Endothelial cell of umbilical vein (primary cell): ENCODE data around the gene HSCB. TPM values are rescaled to one million over a fixed set of nuclear protein-coding genes. Genes with fewer than 3 reads are reported as not detected.

Source experiments
- BruUV-seq: library from RNA; stranded (reverse); fragments of 400-500 nt; replicated peaks from 2 replicates; lab custom pipeline; 2021; lab: Mats Ljungman, UMichigan
- CTCF ChIA-PET: fragments of 300-600, 350-600 bp; sonication (Branson Sonifier 250); formaldehyde crosslinking; loops from one replicate; lab custom pipeline; 2021; ENCODE audit warnings: antibody characterized with exemption, inconsistent platforms; lab: Charles Lee
- POLR2A ChIA-PET: fragments of 300-600, 350-600 bp; sonication (Branson Sonifier 250); formaldehyde crosslinking; loops from one replicate; lab custom pipeline; 2021; ENCODE audit warnings: antibody characterized with exemption, inconsistent platforms; lab: Charles Lee
- DNase-seq: peaks from one replicate; pipeline ENCODE4 v3.0.0-alpha.2; 2011; ENCODE audit warnings: low read depth, low spot score
- FAIRE-seq: peaks from 2 replicates; lab custom pipeline; 2011; peaks lifted over from hg19 to GRCh38; lab: Jason Lieb, UNC
- H2AFZ ChIP-seq: 2 replicates; pipeline ENCODE4 v1.6.0; 2012; ENCODE audit warnings: low read depth, low read length, control low read depth, inconsistent platforms
- H3K27ac ChIP-seq: 2 replicates; pipeline ENCODE4 v1.5.1; 2011; ENCODE audit warnings: low read depth, mild to moderate bottlenecking, control low read depth, low read length, moderate library complexity; ENCODE audit not compliant: insufficient read depth
- H3K27me3 ChIP-seq, 2 experiments: 2 replicates each; pipeline versions ENCODE4 v1.6.0 to v1.6.1; 2011; ENCODE audit warnings: low read length in 2 of 2, mixed read lengths in 1 of 2; ENCODE audit not compliant: control insufficient read depth in 2 of 2, insufficient read depth in 2 of 2
- H3K36me3 ChIP-seq, 2 experiments: 2 replicates in 1 of 2; 3 replicates in 1 of 2; pipeline ENCODE4 v1.5.1; 2011; ENCODE audit warnings: low read length in 2 of 2, mild to moderate bottlenecking in 1 of 2, moderate library complexity in 1 of 2; ENCODE audit not compliant: control insufficient read depth in 2 of 2, insufficient read depth in 2 of 2; ENCODE audit errors: extremely low read depth in 1 of 2
- H3K4me1 ChIP-seq: 3 replicates; pipeline ENCODE4 v1.5.1; 2011; ENCODE audit warnings: mild to moderate bottlenecking, low read length; ENCODE audit not compliant: control insufficient read depth, insufficient read depth; ENCODE audit errors: extremely low read depth
- H3K4me2 ChIP-seq: 2 replicates; pipeline ENCODE4 v1.6.1; 2011; ENCODE audit warnings: low read length, control low read depth, mixed read lengths; ENCODE audit not compliant: insufficient read depth
- H3K4me3 ChIP-seq, 3 experiments: fragments of 200-600 bp in 1 of 3; sonication (generic), shearing (Covaris generic) in 1 of 3; replicated peaks in 1 of 3; 2 replicates each; pipeline ENCODE4 v1.5.1; 2011 to 2016; ENCODE audit warnings: control low read depth in 3 of 3, low read length in 3 of 3, mild to moderate bottlenecking in 2 of 3, inconsistent platforms in 1 of 3, low read depth in 1 of 3, moderate library complexity in 1 of 3; ENCODE audit not compliant: insufficient read depth in 1 of 3
- H3K79me2 ChIP-seq: 2 replicates; pipeline ENCODE4 v1.6.0; 2012; ENCODE audit warnings: low read length, inconsistent platforms; ENCODE audit not compliant: control insufficient read depth, insufficient read depth
- H3K9ac ChIP-seq: replicated peaks from 2 replicates; pipeline ENCODE3; 2011; ENCODE audit warnings: low read length, control low read depth; ENCODE audit not compliant: insufficient read depth; ENCODE audit errors: extremely low read depth
- H3K9me1 ChIP-seq: replicated peaks from 3 replicates; pipeline ENCODE4 v1.6.0; 2011; ENCODE audit warnings: mild to moderate bottlenecking, low read length; ENCODE audit not compliant: control insufficient read depth, insufficient read depth; ENCODE audit errors: extremely low read depth
- H3K9me3 ChIP-seq: replicated peaks from 2 replicates; pipeline ENCODE4 v1.5.1; 2012; ENCODE audit warnings: low read length, inconsistent platforms; ENCODE audit not compliant: control insufficient read depth, insufficient read depth
- H4K20me1 ChIP-seq: replicated peaks from 2 replicates; pipeline ENCODE3; 2011; ENCODE audit warnings: mild to moderate bottlenecking, low read length; ENCODE audit not compliant: control insufficient read depth, insufficient read depth; ENCODE audit errors: extremely low read depth
- CTCF ChIP-seq, 2 donors: IDR thresholded peaks; 1 replicate in 1 of 2; 2 replicates in 1 of 2; pipeline ENCODE4 v1.5.1; 2011; ENCODE audit warnings: low read length in 2 of 2, mild to moderate bottlenecking in 2 of 2, moderate library complexity in 2 of 2, control low read depth in 1 of 2, inconsistent platforms in 1 of 2, low read depth in 1 of 2; ENCODE audit not compliant: insufficient read depth in 1 of 2; ENCODE audit errors: extremely low read depth in 1 of 2
- EZH2 ChIP-seq: IDR thresholded peaks from 2 replicates; pipeline ENCODE4 v1.6.1; 2012; ENCODE audit warnings: borderline replicate concordance, low read depth, mild to moderate bottlenecking, moderate library complexity, low read length, inconsistent platforms; ENCODE audit not compliant: severe bottlenecking
- FOS ChIP-seq: IDR thresholded peaks from 2 replicates; pipeline ENCODE4 v1.6.1; 2011; ENCODE audit warnings: mild to moderate bottlenecking, low read length, moderate library complexity, borderline replicate concordance; ENCODE audit not compliant: insufficient read depth
- GATA2 ChIP-seq: IDR thresholded peaks from 2 replicates; pipeline ENCODE4 v1.7.0; 2011; ENCODE audit warnings: low read depth, mild to moderate bottlenecking, moderate library complexity, mixed read lengths, low read length; ENCODE audit not compliant: insufficient read length, insufficient read depth
- JUN ChIP-seq: IDR thresholded peaks from 2 replicates; pipeline ENCODE4 v1.6.1; 2011; ENCODE audit warnings: borderline replicate concordance, low read depth; ENCODE audit not compliant: insufficient read length, insufficient read depth
- MYC ChIP-seq: IDR thresholded peaks from one replicate; pipeline ENCODE4 v1.6.1; 2011; ENCODE audit warnings: mild to moderate bottlenecking, low read depth, low read length
- POLR2A ChIP-seq: IDR thresholded peaks from 2 replicates; pipeline ENCODE4 v1.6.1; 2012; ENCODE audit warnings: low read depth, mild to moderate bottlenecking, control low read depth, low read length
- POLR2AphosphoS5 ChIP-seq: IDR thresholded peaks from 2 replicates; pipeline ENCODE4 v1.6.1; 2012; ENCODE audit warnings: low read depth, mild to moderate bottlenecking, control low read depth, low read length, moderate library complexity; ENCODE audit not compliant: insufficient read depth
- dilution Hi-C: fragments of 300-500 bp; cut with MboI; formaldehyde crosslinking; loops from one replicate; pipeline ENCODE4 v1.15.0; 2019; ENCODE audit warnings: low sequenced_read_pairs; ENCODE audit not compliant: extremely low pct_ligation_motif_present
- intact Hi-C: fragments of 100-400 bp; cut with micrococcal nuclease; formaldehyde crosslinking; loops from one replicate; pipeline ENCODE4 v1.10.0; 2022
- polyA plus RNA-seq, 4 experiments: library from polyadenylated mRNA; depleted of rRNA in 3 of 4; stranded (reverse) in 3 of 4; unstranded in 1 of 4; fragments of >200 nt; gene quantifications; 2 replicates each; pipeline versions ENCODE4 v1.2.1 to v1.2.3, GENCODE V29; 2011 to 2012; ENCODE audit warnings: missing spikeins in 1 of 4
- total RNA-seq: library from RNA; stranded (reverse); gene quantifications from 2 replicates; pipeline ENCODE4 v1.2.3, GENCODE V29; 2021
- TF ChIP-seq, protein P1 (sequence below): IDR thresholded peaks from 2 replicates; pipeline ENCODE4 v1.6.1; 2011; ENCODE audit not compliant: insufficient read depth, insufficient read length

HSCB gene
- total and polyA plus RNA-seq, 2 donors (not counting 3 experiments of a cell fraction or from before 2014, with no cell fraction given), result 18.4 to 20.3 TPM

DNA sequence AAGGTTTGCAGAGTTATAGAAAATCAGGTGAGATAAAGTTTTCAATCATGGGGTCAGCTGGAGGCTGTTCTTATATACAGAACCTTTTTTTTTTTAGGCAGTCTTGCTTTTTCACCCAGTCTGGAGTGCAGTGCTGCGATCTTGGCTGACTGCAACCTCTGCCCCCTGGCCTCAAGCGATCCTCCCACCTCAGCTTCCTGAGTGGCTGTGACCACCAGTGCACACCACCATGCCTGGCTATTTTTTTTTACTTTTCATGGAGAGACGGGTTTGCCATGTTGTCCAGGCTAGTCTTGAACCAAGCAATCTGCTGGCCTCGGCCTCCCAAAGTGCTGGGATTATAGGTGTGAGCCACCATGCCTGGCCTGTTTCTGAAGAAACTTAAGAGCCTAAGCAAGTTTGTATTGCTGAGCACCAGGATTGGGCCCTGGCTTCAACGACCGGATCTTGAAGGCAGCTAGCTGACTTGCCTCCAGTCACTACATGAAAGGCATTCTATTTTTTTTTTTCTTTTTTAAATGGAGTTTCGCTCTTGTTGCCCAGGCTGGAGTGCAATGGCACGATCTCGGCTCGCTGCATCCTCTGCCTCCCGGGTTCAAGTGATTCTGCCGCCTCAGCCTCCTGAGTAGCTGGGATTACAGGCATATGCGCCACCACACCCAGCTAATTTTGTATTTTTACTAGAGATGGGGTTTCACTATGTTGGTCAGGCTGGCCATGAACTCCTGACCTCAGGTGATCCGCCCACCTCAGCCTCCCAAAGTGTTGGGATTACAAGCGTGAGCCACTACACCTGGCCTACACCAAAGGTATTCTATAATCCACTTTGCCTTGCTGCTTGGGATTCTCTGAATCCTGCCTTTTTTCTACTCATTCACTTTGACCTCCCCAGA, 50.9 kb downstream of the HSCB start:
- no peak overlapping the region for H3K4me3 ChIP-seq
- no peak overlapping the region for H3K9ac ChIP-seq
- H3K27me3 ChIP-seq, result no peaks in the 10 kb centered on the region
- H3K4me1 ChIP-seq, result peaks cover under 1% of the 10 kb centered on the region
- DNase-seq (no peak), FAIRE-seq (no peak)
- H3K79me2 ChIP-seq, result peaks cover 33% of the 10 kb centered on the region
- CTCF ChIA-PET, result interaction anchor here (1.4 to 2.8 kb wide), 2 partner anchors 192 to 453 kb away, joined by 4 to 10 read pairs; no protein-coding TSS in a partner anchor
- no peak for TF ChIP-seq JUN
- TF ChIP-seq MYC, result no peak
- TF ChIP-seq POLR2A, result no peak
- TF ChIP-seq, protein P1, sequence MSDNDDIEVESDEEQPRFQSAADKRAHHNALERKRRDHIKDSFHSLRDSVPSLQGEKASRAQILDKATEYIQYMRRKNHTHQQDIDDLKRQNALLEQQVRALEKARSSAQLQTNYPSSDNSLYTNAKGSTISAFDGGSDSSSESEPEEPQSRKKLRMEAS, result no peak
- TF ChIP-seq EZH2, result no peak
- TF ChIP-seq CTCF (IDR thresholded peaks at IDR 0.05; ENCODE audit: extremely low read depth in 1 of 2, insufficient read depth in 1 of 2, low read depth in 1 of 2, low read length in 2 of 2), result no peak
- TF ChIP-seq POLR2AphosphoS5, result no peak
- no peak for TF ChIP-seq FOS
- TF ChIP-seq GATA2, result no peak
- dilution Hi-C loops, result no loop called here
- H3K36me3 ChIP-seq, result peaks cover 27 to 29% of the 10 kb centered on the region in 2 experiments
- no TSS peak for BruUV-seq
- peaks cover 11% of the 10 kb centered on the region for H4K20me1 ChIP-seq
- no peaks in the 10 kb centered on the region for H3K9me3 ChIP-seq
- POLR2A ChIA-PET, result no interaction called here
- intact Hi-C loops, result no loop called here
- H2AFZ ChIP-seq, result no peak overlapping the region
- H3K27ac ChIP-seq, result no peak overlapping the region
- no peak overlapping the region for H3K4me2 ChIP-seq
- no peaks in the 10 kb centered on the region for H3K9me1 ChIP-seq
